GM18909 (cell line): ENCODE measurements around the gene AGPS.

Experiments used
- ATAC-seq: cut with Tn5 transposase; IDR thresholded peaks from one replicate; pipeline ENCODE4 v1.9.1; 2021; ENCODE audit warnings: mild to moderate bottlenecking; ENCODE audit not compliant: unreplicated experiment, poor library complexity

AGPS gene

DNA sequence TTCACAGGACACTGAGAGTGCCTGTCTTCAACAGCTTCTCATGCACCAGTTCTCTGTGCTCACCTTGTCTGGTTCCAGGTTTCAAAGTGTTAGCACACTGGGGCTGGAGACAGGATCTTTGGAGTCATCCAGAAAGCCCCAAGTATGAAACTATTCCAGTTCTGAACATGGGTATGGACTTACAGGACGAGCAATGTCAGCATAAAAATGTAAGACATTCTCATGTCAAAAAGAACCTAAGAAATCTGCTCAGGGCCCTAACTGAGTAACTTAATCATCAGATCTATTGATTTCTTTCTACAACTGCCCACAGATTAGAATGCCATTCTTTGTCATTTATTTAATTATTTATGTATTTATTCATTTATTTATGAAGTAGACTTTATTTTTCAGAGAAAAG, 184.5 kb downstream of the AGPS start:
- ATAC-seq: no peak

DNA sequence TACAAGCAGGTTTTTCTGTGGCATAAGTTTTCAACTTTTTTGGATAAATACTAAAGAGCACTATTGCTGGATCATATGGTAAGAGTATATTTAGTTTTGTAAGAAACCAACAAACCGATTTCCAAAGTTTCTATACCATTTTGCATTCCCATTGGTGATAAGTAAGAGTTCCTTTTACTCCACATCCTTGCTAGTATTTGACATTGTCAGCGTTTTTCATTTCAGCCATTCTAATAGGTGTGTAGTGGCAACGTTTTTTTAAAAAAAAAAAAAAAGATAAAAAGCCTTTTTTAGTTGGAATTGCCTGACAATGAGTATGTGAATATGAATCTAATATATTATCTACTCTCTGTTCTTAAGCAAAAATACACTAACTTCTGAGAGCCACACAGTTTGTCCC, 185.9 kb downstream of the AGPS start:
- ATAC-seq: no peak

DNA sequence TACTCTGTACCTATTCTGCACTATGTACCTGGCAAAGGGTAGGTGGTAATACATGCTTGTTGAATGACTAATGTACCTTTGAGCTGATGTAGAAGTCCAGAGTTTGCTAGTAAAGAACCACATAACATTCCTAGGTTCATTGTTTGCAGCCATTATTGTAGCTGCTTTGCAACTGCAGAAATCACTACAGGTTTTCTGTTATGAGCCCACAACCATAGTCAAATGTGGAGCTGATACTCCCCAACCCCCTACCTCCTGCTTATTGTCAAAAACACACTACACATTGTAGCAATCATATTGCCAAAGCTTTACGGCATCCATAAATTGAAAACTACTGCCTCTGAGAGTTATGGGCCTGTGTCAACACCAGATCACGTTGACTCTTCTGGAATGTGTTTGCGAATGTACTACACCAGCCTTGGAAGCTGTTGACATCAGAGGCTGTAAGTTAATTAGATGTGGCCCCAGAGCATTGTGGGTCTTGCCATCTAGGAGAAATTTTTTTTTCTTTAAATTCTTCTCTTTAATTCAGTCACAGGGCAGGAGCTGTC, 187.0 kb downstream of the AGPS start:
- ATAC-seq: no peak

DNA sequence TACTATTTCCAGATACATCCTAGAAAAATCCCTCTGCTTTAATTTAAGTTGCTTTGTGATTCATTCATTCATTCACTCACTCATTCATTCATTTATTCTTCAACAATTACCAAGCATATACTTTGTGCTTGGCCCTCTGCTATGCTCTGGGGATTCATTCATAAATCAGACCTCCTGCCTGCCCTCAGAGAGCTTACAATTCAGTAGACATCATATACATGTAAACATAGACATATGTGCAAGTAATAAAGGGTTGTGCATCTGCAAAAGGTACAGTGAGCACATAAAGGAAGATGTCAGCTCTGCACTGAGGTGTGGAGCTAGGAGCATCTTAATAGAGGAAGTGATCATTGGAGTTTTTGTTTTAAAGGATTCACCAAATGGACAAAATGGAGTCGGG, 189.4 kb downstream of the AGPS start:
- ATAC-seq: no peak

DNA sequence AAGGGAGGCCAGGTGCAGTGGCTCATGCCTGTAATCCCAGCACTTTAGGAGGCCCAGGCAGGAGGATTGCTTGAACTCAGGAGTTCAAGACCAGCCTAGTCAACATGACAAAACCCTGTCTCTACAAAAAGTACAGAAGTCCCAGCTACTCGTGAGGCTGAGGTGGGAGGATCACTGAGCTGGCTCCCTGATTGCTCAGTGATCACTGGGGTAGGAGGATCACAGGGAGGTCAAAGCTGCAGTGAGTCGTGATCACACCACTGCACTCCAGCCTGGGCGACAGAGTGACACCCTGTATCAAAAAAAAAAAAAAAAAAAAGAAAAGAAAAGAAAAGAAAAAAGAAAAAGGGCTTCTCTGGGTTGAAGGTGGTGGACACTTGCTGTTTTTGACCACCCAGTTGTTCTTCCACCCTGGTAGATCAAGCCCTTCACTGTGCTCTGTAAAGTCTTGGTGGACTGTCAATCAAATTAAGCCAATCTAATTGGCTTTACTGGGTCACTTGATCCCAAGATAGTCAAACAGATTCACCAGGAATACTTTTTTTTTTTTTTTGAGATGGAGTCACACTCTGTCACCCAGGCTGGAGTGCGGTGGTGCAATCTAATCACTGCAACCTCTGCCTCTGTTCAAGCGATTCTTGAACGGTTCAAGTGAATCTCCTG, 191.6 kb downstream of the AGPS start:
- no peak for ATAC-seq

DNA sequence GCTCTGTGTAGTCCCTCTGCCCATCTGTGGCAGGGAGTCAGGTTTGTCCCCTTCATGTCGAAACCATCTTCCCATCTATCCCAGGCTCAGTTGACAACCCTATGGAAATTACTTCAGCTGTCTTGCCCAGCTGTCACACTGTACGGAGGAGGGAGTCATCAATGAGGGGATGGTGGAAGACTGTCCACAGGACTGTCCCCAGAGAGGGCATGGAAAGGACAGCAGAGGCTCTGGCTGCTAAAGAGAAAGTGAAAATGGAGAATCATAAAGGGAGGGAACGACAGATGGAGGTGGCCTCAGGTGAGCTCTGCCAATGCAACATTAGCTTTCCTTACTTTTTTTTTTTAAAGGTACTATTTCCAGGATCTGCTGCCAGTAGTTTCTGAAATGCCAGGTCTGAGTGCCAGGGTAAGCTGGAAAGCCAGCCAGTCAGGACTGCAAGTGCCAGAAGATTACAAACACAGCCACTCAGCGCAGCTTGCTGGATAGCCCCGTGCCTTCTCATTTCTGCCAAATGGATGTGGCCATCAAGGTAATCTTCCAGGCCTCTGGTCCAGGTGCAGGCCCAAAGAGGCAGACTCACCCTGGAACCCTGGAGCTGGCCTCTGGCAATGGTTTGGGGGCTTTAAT, 192.8 kb downstream of the AGPS start:
- no peak for ATAC-seq

DNA sequence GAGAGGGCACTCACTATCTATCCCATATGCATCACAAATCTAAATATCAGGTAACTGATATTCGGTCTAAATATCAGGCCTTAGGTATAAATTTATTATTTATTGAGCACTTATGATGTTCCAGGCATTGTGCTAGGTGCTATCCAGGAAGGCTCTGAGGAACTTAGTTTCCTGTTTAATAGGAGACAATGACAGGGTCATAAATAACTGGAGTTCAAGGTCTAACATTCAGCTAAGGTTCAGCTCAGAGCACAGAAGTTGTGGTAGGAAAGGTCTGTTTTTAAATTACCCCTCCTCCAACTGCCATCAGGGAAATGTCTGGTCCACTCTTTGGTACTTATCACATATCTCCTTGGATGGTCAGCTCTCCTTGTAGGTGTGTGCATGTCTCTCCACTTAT, 193.6 kb downstream of the AGPS start:
- ATAC-seq: no peak

DNA sequence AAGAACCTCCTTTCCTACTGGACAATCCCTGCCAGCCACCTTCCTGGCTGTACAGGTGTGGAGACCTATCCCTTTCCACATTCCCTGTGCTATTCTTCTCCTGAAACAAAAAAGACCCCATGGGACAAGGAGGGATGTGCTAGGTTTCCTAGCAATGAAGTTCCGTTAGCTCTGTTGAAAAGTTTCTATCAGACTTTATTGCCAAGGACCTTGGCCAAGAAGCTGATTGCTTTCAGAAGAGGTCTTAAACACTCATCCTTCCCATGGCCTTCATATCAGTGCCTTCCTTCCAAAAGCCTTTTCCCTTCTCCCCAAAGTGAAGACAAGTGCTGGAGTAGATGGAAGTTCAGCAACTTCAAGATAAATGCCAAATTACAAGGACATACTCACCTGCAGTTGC, 194.8 kb downstream of the AGPS start:
- ATAC-seq: no peak

DNA sequence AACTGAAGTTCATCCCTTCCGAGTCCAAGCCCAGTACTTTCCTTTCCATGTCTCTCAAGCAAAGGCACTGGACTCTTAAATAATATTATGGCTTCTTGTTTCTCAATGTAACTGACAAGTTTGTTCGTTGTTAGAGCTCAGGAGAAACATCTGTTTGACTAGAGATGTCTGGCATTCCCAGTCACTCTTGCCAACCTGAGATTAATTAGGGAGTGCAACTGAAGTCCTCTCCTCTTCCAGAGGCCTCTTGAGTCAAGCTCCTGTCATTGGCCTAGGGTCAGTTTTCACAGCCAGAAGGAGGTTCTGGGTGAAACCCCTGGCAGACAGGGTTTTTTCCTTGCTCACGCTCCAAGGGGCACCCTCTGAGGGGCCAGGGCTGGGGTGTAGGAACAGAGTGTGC, 196.1 kb downstream of the AGPS start:
- no peak for ATAC-seq

DNA sequence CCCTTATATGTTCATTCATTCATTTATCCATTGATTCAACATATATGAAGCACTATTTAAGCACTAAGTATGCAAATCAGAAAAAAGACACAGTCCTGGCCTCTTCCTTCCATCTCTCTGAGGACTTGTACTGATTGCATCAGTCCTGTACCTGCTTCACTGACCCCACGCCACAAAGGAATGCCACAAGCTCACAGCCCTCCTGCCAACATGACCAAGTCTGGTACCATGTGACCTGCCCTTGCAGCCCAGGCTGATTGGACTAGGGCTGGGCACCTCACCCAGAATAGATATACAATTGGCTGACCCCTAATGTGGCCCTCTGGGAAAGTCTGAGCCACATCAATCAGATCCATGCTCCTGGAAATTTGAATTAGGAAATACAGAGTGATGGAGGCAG, 196.6 kb downstream of the AGPS start:
- no peak for ATAC-seq

DNA sequence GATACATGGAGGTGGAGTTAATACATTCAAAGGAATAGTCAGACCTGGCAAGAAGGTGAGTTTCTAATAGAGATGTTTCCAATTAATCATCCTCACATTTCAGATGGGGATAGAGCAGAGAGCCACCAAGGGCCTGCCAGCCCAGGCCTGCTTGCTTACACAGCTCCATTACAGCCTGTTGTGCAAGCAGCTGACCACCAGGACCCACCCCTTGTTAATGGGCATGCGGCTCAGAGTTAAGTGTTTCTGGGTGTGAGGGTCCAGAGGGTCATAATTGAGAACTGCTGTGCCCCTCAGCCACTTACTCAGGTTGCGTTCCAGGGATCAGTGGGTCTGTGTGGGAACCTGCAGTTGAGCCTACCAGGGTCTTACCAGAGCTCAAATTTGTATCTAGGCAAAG, 199.8 kb downstream of the AGPS start:
- no peak for ATAC-seq

DNA sequence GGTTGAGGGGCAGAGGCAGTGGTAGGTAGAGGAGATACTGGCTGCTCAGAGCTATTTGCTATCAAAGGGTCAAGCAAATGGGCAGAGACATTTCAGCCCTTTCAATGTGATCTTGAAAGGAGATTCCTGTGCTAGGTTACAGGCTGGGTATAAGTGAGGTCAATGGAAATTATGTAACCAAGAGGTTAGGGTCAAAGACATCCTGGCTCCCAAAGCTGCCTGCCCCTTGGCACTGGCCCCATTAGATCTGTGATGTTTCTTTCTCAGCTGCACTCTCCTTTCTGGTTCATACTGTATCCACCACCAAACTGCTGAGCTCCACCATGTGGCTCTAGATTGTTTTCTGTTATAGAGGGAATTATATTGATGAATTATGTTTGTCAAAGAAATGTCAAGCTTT, 200.4 kb downstream of the AGPS start:
- no peak for ATAC-seq

DNA sequence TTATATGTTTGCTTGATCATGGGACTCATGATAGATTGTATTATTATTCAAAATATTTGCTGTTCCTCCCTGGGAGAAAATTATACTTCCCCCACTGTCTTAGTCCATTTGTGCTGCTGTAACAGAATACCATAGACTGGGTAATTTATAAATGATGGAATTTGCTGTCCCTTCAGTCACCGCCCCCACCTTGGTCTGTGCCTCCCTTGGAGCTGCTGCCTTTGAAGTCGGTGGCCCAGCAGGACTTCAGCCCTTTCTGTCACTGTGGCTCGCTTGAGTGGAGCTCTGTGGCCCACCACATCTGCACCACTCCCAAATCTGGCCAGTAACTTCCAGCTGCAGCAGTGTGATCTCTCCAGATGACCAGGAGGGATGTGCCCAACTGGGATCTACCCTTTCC, 200.8 kb downstream of the AGPS start:
- no peak for ATAC-seq
